Erythroblast (primary cell): ENCODE data around the gene REV3L.

Experiments used
- GATA1 ChIP-seq: IDR thresholded peaks from 2 replicates; pipeline ENCODE4 v1.6.1; 2011; ENCODE audit warnings: low read depth, mild to moderate bottlenecking, control low read depth, low read length, moderate library complexity
- POLR2A ChIP-seq: IDR thresholded peaks from 2 replicates; pipeline ENCODE4 v1.6.1; 2011; ENCODE audit warnings: mild to moderate bottlenecking, low read length

GRCh38 chr6:111250791-111251354 lies 232.1 kb downstream of the REV3L start:
- TF ChIP-seq POLR2A = no peak
- no peak for TF ChIP-seq GATA1
